ENCODE results near the gene GLIPR2. TPM values are rescaled to one million over a fixed set of nuclear protein-coding genes. Genes with fewer than 3 reads are reported as not detected.

GLIPR2 gene
- total and polyA plus RNA-seq, 11 donors, result 4.7 to 33.0 (median 7.6) TPM

GRCh38 chr9:36118706-36119105, 17.8 kb upstream of the GLIPR2 start:
- peaks cover 0 to 73% (median 46%) of the 10 kb centered on the region in 9 donors for H3K36me3 ChIP-seq
- no peak overlapping the region for H3K27ac ChIP-seq
- ATAC-seq (no peak), DNase-seq (no peak)
- intact Hi-C loops (cut with DNase I), result no loop called here
- H3K9me3 ChIP-seq, result no peaks in the 10 kb centered on the region
- WGBS, 4 donors, result 74 to 82% (median 80%) methylated on average over 15 of the region's 15 CpGs
- TF ChIP-seq CTCF (IDR thresholded peaks at IDR 0.05) (no peak), POLR2A (IDR thresholded peaks at IDR 0.05) (no peak)
- no peaks in the 10 kb centered on the region for H3K4me1 ChIP-seq
- no peaks in the 10 kb centered on the region for H3K27me3 ChIP-seq
- H3K4me3 ChIP-seq, result no peak overlapping the region

GRCh38 chr9:36119476-36119875, 17.1 kb upstream of the GLIPR2 start:
- TF ChIP-seq CTCF (IDR thresholded peaks at IDR 0.05) (no peak), POLR2A (IDR thresholded peaks at IDR 0.05) (no peak)
- Histone ChIP-seq H3K36me3 (peaks cover 0 to 69% (median 44%) of the 10 kb centered on the region in 9 donors), H3K27me3 (no peaks in the 10 kb centered on the region), H3K4me3 (no peak overlapping the region), H3K9me3 (no peaks in the 10 kb centered on the region), H3K4me1 (no peaks in the 10 kb centered on the region), H3K27ac (no peak overlapping the region)
- WGBS, 4 donors, result 87 to 94% (median 94%) methylated on average over 7 of the region's 7 CpGs
- DNase-seq (no peak), ATAC-seq (no peak)
- intact Hi-C loops (cut with DNase I), result no loop called here

DNA sequence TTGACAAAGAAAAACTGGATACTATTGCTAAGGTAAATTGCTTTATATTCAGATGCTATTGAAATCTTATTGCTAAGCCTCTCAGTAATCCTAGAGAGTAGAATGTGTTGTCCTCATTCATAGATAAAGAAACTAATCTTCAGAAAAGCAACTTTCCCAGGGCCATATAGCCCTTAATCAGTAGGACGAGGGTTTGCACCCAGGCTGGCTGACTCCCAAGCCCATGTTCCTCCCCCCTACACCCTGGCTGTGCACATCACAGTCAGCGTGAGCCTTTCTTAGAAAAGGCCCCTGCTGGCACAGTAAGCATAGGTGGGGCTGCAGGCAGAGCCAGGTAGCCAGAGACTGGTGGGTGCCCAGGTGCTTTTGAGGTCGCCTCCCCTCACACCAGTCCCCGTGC, 15.8 kb upstream of the GLIPR2 start:
- H3K27ac ChIP-seq, result no peak overlapping the region
- WGBS, 4 donors, result 82 to 87% (median 86%) methylated on average over 2 to 4 of the region's 4 CpGs
- DNase-seq, result no peak
- no peaks in the 10 kb centered on the region for H3K27me3 ChIP-seq
- intact Hi-C loops (cut with DNase I), result loop anchor here in 1 of 10 donors (10.0 kb wide), 1 partner anchor 54 kb away; no protein-coding TSS in a partner anchor
- no peaks in the 10 kb centered on the region for H3K9me3 ChIP-seq
- ATAC-seq, result no peak
- H3K4me1 ChIP-seq, result no peaks in the 10 kb centered on the region
- no peak for TF ChIP-seq CTCF (IDR thresholded peaks at IDR 0.05)
- H3K4me3 ChIP-seq, result no peak overlapping the region
- peaks cover 0 to 72% (median 44%) of the 10 kb centered on the region in 9 donors for H3K36me3 ChIP-seq

DNA sequence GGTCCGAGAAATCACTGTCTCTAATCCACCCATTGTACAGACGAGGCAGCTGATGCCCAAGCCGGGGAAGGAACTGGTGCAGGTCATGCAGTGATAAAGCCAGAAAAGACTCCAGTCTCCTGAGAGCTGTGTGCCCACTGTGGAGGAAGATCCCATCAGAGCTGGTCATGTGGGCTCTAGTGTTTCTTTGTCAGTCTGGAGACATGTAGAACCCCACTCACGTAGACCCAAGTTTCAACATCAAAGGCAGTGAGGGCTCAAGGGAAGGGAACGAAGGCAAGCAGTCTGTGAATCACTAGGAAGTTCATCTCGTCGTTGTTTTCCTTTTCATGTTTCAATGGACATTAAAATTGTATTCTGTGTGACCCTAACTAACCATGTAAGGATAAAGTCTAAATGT, 14.6 kb upstream of the GLIPR2 start:
- TF ChIP-seq CTCF (IDR thresholded peaks at IDR 0.05), result no peak
- no peak for TF ChIP-seq POLR2A (IDR thresholded peaks at IDR 0.05)
- H3K27me3 ChIP-seq, result no peaks in the 10 kb centered on the region
- H3K9me3 ChIP-seq, result no peaks in the 10 kb centered on the region
- H3K4me1 ChIP-seq, result peaks cover 0 to 9% (median 0%) of the 10 kb centered on the region in 12 donors
- ATAC-seq, result no peak
- intact Hi-C loops (cut with DNase I), result loop anchor here in 1 of 10 donors (10.0 kb wide), 1 partner anchor 53 kb away; no protein-coding TSS in a partner anchor
- 92 to 94% (median 93%) methylated on average over 7 of the region's 7 CpGs for WGBS, 4 donors
- no peak overlapping the region for H3K4me3 ChIP-seq
- no peak for DNase-seq
- no peak overlapping the region for H3K27ac ChIP-seq
- peaks cover 0 to 68% (median 43%) of the 10 kb centered on the region in 9 donors for H3K36me3 ChIP-seq

Data from heart left ventricle (tissue), 16 donors.